Mucosa of gallbladder (tissue), 1 donor: ENCODE results near the gene KDM1A. TPM values are rescaled to one million over a fixed set of nuclear protein-coding genes. Genes with fewer than 3 reads are reported as not detected.

Experiments used
- total RNA-seq: library from RNA; stranded (reverse); gene quantifications from one replicate; pipeline ENCODE4 v1.2.1, GENCODE V29; 2021
- donor health status: DM: no; HTN: no; CAD: no.

KDM1A gene
- total RNA-seq, 1 donor from 2014 or later = 44.9 TPM

Other genes starting within 250 kb of the KDM1A start
- not detected for gene LACTBL1, start 46.6 kb upstream of the KDM1A start, total RNA-seq
- not detected for gene TEX46, start 3.6 kb upstream of the KDM1A start, total RNA-seq
- 40.8 TPM for gene LUZP1, start 149.4 kb downstream of the KDM1A start, total RNA-seq
- 7.0 TPM for gene HTR1D, start 198.0 kb downstream of the KDM1A start, total RNA-seq